ENCODE data around the gene LMX1A.

Gene LMX1A

GRCh38 chr1:165375623-165376022 lies 19.1 kb upstream of the LMX1A start:
- H3K4me3 ChIP-seq (ENCODE audit: low read depth, low read length), result 0 out of 2 replicates have a peak overlapping the region, but pooled peaks have one; percentile 37
- TF ChIP-seq CTCF (IDR thresholded peaks at IDR 0.05; ENCODE audit: insufficient read depth, low read length, missing control alignments), result no peak
- DNase-seq (ENCODE audit: low read depth, low spot score), result no peak
- ChIA-PET CTCF (interaction anchor here (1.4 to 2.8 kb wide), 3 partner anchors 7 to 17 kb away, joined by 3 to 23 read pairs (median 16); no protein-coding TSS in a partner anchor), POLR2A (no interaction called here)

DNA sequence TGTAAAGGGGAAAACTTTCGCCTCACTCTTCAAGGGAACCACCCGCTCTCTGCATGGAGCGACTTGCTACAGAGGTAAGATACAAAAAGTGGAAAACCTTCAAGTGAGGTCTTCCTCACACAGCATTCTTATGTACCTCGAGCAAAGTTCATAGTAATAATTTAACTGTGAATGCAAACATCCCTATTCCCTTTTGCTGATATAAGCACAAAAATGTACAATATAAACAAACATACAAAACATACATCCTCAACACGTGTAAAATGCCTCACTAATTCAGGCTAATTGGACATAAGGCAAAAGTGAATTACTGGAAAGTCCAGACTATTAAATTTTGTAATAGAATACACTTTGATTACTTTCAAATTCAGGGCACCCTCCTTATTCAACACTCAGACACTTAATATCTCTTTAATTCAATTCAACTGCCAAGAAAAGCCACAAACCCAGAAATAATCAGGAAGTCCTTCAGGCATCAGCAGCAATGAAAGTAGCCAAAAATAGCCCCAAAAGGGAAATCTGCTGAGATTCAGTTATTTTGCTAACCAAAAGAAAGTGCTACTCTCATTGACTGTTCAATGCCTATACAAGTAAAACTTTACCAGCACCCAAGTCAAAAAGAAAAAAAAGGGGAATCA lies 15.2 kb upstream of the LMX1A start:
- H3K4me3 ChIP-seq (ENCODE audit: low read depth, low read length), result no peak overlapping the region
- CTCF ChIA-PET, result interaction anchor here (1.0 to 5.8 kb wide), 2 partner anchors 11 to 16 kb away, joined by 3 to 54 read pairs; no protein-coding TSS in a partner anchor
- no peak for DNase-seq (ENCODE audit: low read depth, low spot score)
- TF ChIP-seq CTCF (IDR thresholded peaks at IDR 0.05; ENCODE audit: insufficient read depth, low read length, missing control alignments), result no peak
- POLR2A ChIA-PET, result no interaction called here

DNA sequence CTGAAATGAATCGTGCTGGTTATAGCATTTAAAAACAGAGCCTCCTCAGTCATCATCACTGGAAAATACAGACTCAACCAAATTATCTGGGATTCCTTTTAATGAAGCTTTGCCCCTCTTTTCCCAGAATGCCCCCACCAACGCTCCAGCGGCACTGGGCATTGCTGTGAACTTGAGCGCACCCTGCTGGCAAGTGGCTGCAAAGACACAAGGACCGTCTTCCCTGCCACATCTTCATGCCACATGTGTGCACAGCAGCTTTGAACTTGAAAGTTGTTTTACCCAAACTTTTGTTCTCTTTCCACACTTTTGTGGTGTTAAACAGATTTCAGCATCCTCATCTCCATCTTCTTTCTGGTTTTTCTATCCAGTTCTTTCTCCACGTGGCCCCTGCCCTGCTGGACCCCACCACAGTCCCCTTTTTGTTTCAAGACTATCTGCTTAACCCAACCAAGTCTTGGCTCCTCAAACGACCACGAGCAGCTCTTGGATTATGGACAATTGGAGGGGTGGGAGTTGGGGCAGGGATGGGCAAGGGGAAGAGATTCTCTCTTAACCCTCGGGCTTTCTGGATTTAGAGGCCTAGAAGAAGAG lies 12.8 kb upstream of the LMX1A start:
- DNase-seq (ENCODE audit: low read depth, low spot score), result no peak
- peak; percentile 89 for TF ChIP-seq CTCF (IDR thresholded peaks at IDR 0.05; ENCODE audit: insufficient read depth, low read length, missing control alignments)
- CTCF ChIA-PET, result interaction anchor here (0.7 to 5.8 kb wide), 18 partner anchors 7 to 1109 kb away, joined by 3 to 69 read pairs (median 6); no protein-coding TSS in a partner anchor
- POLR2A ChIA-PET, result no interaction called here
- H3K4me3 ChIP-seq (ENCODE audit: low read depth, low read length), result no peak overlapping the region

GRCh38 chr1:165367375-165367993 lies 11.0 kb upstream of the LMX1A start:
- POLR2A ChIA-PET, result no interaction called here
- no peak for DNase-seq (ENCODE audit: low read depth, low spot score)
- peak; percentile 94 for TF ChIP-seq CTCF (IDR thresholded peaks at IDR 0.05; ENCODE audit: insufficient read depth, low read length, missing control alignments)
- H3K4me3 ChIP-seq (ENCODE audit: low read depth, low read length), result no peak overlapping the region
- CTCF ChIA-PET, result interaction anchor here (0.8 to 5.8 kb wide), 29 partner anchors 8 to 254 kb away, joined by 3 to 69 read pairs (median 6); partner anchors contain the start of gene LMX1A

- DNase-seq (ENCODE audit: low read depth, low spot score), result no peak
- CTCF ChIA-PET, result no interaction called here
- TF ChIP-seq CTCF (IDR thresholded peaks at IDR 0.05; ENCODE audit: insufficient read depth, low read length, missing control alignments), result no peak
- POLR2A ChIA-PET, result no interaction called here
- H3K4me3 ChIP-seq (ENCODE audit: low read depth, low read length), result no peak overlapping the region
These were observed 8.8 kb upstream of the LMX1A start for GRCh38 chr1:165365341-165365740.

DNA sequence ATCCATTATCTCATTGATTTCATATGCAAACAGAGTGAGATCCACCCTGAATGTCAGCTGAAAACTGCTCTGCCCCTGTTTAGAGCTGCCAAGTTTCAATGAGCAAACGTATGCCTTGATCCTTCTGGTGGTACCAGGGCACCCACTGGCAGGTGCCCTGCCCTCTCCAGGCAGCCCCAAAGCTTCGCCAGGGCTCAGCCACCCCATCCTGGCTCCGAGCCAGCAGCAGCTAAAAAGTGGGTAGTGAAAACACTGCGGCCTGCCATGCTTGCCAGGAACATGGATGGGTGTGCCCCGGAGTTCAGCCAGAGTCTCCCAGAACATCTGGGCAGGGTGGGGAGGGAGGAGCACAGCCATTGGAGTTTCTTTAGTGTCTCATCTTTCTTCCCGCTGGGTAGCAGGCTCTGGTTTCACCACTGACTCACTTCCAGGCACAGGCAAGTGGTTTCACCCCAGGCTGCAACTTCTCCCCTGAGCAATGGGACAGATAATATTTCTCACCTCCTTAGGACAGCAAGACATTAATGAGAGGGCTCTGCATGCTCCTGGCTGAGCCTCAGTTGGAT lies 8.1 kb upstream of the LMX1A start:
- ChIA-PET POLR2A (no interaction called here), CTCF (no interaction called here)
- no peak for DNase-seq (ENCODE audit: low read depth, low spot score)
- TF ChIP-seq CTCF (IDR thresholded peaks at IDR 0.05; ENCODE audit: insufficient read depth, low read length, missing control alignments), result no peak
- no peak overlapping the region for H3K4me3 ChIP-seq (ENCODE audit: low read depth, low read length)
